ENCODE measurements around the gene PRSS48. TPM values are rescaled to one million over a fixed set of nuclear protein-coding genes. Genes with fewer than 3 reads are reported as not detected.

The PRSS48 gene
- total RNA-seq, 1 experiment from 2014 or later = not detected

DNA sequence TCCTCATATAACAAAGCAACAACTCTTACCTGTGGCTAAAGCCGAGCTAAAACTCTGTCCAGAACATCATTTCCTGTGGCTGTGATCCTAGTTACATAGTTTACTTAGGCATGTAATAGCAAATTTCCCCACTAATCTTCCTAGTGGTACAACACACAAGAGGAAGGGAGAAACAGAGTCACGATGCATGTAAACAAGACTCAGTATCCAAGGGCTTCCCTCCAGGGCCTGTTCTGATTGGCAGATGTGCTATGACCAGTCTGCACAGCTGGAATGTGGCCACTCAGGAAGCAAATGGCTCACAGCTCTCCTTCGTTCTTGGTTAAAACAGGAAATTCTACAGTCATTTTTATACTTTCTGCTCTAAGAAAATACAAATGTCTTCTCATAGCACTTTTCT lies 49.2 kb upstream of the PRSS48 start:
- intact Hi-C loops (cut with micrococcal nuclease) = no loop called here
- Histone ChIP-seq H3K36me3 (ENCODE audit: control insufficient read depth in 1 of 2, insufficient read depth in 2 of 2, low read length in 2 of 2) (no peaks in the 10 kb centered on the region), H3K9ac (ENCODE audit: low read length) (no peak overlapping the region), H3K9me3 (ENCODE audit: control insufficient read depth in 1 of 2, insufficient read depth in 1 of 2, low read depth in 1 of 2, low read length in 2 of 2) (no peaks in the 10 kb centered on the region), H4K20me1 (ENCODE audit: insufficient read depth) (no peaks in the 10 kb centered on the region), H2AFZ (ENCODE audit: low read depth, low read length, poor library complexity, severe bottlenecking) (no peak overlapping the region), H3K9me2 (ENCODE audit: insufficient read depth) (no peaks in the 10 kb centered on the region), H3K27me3 (ENCODE audit: insufficient read depth, low read length) (no peaks in the 10 kb centered on the region), H3K27ac (ENCODE audit: low read depth, low read length) (no peak overlapping the region), H3K4me1 (ENCODE audit: control insufficient read depth in 1 of 2, insufficient read depth in 2 of 2, low read length in 2 of 2) (peaks cover 0 to 24% of the 10 kb centered on the region in 2 experiments; a peak in 2 of 4 replicates), H3K79me2 (ENCODE audit: insufficient read depth, low read length) (no peaks in the 10 kb centered on the region; the same call in 1 of the 2 replicates), H3K4me2 (ENCODE audit: low read length) (no peak overlapping the region), H3K4me3 (replicated peaks in 1 of 2; ENCODE audit: low read depth in 1 of 2, low read length in 2 of 2) (no peak overlapping the region)
- ChIA-PET POLR2A (no interaction called here), RAD21 (ENCODE audit: low non-redundant PET in 1 of 2, low total read pairs in 2 of 2, uncharacterized antibody in 2 of 2, unreplicated experiment in 2 of 2) (no interaction called here), CTCF (no interaction called here)
- BruUV-seq (replicated peaks) = no TSS peak
- ATAC-seq (peak; percentile 54), DNase-seq (ENCODE audit: low read depth, low spot score) (no peak)
- TF ChIP-seq POLR2A (IDR thresholded peaks at IDR 0.05; ENCODE audit: borderline replicate concordance, extremely low read depth, insufficient read depth, insufficient read length) = no peak
- TF ChIP-seq, protein P1, sequence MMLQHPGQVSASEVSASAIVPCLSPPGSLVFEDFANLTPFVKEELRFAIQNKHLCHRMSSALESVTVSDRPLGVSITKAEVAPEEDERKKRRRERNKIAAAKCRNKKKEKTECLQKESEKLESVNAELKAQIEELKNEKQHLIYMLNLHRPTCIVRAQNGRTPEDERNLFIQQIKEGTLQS (IDR thresholded peaks at IDR 0.05) = no peak
- TF ChIP-seq CEBPB (IDR thresholded peaks at IDR 0.05; ENCODE audit: low read depth) = no peak
- TF ChIP-seq SRF (IDR thresholded peaks at IDR 0.05; ENCODE audit: low read depth) = no peak
- TF ChIP-seq, protein P2, sequence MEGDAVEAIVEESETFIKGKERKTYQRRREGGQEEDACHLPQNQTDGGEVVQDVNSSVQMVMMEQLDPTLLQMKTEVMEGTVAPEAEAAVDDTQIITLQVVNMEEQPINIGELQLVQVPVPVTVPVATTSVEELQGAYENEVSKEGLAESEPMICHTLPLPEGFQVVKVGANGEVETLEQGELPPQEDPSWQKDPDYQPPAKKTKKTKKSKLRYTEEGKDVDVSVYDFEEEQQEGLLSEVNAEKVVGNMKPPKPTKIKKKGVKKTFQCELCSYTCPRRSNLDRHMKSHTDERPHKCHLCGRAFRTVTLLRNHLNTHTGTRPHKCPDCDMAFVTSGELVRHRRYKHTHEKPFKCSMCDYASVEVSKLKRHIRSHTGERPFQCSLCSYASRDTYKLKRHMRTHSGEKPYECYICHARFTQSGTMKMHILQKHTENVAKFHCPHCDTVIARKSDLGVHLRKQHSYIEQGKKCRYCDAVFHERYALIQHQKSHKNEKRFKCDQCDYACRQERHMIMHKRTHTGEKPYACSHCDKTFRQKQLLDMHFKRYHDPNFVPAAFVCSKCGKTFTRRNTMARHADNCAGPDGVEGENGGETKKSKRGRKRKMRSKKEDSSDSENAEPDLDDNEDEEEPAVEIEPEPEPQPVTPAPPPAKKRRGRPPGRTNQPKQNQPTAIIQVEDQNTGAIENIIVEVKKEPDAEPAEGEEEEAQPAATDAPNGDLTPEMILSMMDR (IDR thresholded peaks at IDR 0.05 in 2 of 3, conservative IDR thresholded peaks at IDR 0.05 in 1 of 3; ENCODE audit: borderline replicate concordance in 1 of 3, insufficient read depth in 1 of 3, low read depth in 2 of 3, low read length in 2 of 3) = no peak
- TF ChIP-seq JUND (IDR thresholded peaks at IDR 0.05) = no peak
- TF ChIP-seq SIN3A (IDR thresholded peaks at IDR 0.05; ENCODE audit: low read depth) = no peak
- no peak for TF ChIP-seq YY1 (IDR thresholded peaks at IDR 0.05; ENCODE audit: extremely low read depth, insufficient replicate concordance, low read depth, low read length)
- no peak for TF ChIP-seq EZH2 (IDR thresholded peaks at IDR 0.05)
- TF ChIP-seq, protein P3, sequence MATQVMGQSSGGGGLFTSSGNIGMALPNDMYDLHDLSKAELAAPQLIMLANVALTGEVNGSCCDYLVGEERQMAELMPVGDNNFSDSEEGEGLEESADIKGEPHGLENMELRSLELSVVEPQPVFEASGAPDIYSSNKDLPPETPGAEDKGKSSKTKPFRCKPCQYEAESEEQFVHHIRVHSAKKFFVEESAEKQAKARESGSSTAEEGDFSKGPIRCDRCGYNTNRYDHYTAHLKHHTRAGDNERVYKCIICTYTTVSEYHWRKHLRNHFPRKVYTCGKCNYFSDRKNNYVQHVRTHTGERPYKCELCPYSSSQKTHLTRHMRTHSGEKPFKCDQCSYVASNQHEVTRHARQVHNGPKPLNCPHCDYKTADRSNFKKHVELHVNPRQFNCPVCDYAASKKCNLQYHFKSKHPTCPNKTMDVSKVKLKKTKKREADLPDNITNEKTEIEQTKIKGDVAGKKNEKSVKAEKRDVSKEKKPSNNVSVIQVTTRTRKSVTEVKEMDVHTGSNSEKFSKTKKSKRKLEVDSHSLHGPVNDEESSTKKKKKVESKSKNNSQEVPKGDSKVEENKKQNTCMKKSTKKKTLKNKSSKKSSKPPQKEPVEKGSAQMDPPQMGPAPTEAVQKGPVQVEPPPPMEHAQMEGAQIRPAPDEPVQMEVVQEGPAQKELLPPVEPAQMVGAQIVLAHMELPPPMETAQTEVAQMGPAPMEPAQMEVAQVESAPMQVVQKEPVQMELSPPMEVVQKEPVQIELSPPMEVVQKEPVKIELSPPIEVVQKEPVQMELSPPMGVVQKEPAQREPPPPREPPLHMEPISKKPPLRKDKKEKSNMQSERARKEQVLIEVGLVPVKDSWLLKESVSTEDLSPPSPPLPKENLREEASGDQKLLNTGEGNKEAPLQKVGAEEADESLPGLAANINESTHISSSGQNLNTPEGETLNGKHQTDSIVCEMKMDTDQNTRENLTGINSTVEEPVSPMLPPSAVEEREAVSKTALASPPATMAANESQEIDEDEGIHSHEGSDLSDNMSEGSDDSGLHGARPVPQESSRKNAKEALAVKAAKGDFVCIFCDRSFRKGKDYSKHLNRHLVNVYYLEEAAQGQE (IDR thresholded peaks at IDR 0.05; ENCODE audit: low read depth) = no peak
- no peak for TF ChIP-seq RAD21 (IDR thresholded peaks at IDR 0.05; ENCODE audit: low read depth)
- TF ChIP-seq, protein P4, sequence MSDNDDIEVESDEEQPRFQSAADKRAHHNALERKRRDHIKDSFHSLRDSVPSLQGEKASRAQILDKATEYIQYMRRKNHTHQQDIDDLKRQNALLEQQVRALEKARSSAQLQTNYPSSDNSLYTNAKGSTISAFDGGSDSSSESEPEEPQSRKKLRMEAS (IDR thresholded peaks at IDR 0.05) = no peak
- no peak for TF ChIP-seq EGR1 (IDR thresholded peaks at IDR 0.05; ENCODE audit: low read depth)
- TF ChIP-seq, protein P5, sequence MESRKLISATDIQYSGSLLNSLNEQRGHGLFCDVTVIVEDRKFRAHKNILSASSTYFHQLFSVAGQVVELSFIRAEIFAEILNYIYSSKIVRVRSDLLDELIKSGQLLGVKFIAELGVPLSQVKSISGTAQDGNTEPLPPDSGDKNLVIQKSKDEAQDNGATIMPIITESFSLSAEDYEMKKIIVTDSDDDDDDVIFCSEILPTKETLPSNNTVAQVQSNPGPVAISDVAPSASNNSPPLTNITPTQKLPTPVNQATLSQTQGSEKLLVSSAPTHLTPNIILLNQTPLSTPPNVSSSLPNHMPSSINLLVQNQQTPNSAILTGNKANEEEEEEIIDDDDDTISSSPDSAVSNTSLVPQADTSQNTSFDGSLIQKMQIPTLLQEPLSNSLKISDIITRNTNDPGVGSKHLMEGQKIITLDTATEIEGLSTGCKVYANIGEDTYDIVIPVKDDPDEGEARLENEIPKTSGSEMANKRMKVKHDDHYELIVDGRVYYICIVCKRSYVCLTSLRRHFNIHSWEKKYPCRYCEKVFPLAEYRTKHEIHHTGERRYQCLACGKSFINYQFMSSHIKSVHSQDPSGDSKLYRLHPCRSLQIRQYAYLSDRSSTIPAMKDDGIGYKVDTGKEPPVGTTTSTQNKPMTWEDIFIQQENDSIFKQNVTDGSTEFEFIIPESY (IDR thresholded peaks at IDR 0.05; ENCODE audit: extremely low read depth, insufficient replicate concordance, low read length) = no peak
- no peak for TF ChIP-seq ZFX (IDR thresholded peaks at IDR 0.05)
